GM12878 (cell line): ENCODE results near the gene FBXW12. TPM values are rescaled to one million over a fixed set of nuclear protein-coding genes. Genes with fewer than 3 reads are reported as not detected.

ENCODE experiments used
- ATAC-seq: fragments of 200-7000 bp; cut with Tn5 transposase; 3 replicates; pipeline ENCODE4 v1.9.1; 2020; ENCODE audit warnings: mild to moderate bottlenecking, moderate library complexity
- BruUV-seq: library from RNA; stranded (reverse); fragments of 400-500 nt; replicated peaks from 2 replicates; lab custom pipeline; 2021; lab: Mats Ljungman, UMichigan
- CTCF ChIA-PET: fragments of 300-600 bp; sonication (Branson Sonifier 250); formaldehyde crosslinking; extraction: SDS; loops from one replicate; lab custom pipeline; 2021; ENCODE audit warnings: inconsistent platforms; lab: Yijun Ruan, JAX
- POLR2A ChIA-PET: fragments of 350-600 bp; formaldehyde crosslinking; extraction: SDS; loops from one replicate; lab custom pipeline; 2021; ENCODE audit warnings: inconsistent platforms; lab: Charles Lee
- RAD21 ChIA-PET: fragments of 300-600 bp; sonication (Branson Sonifier 250); formaldehyde crosslinking; loops from one replicate; lab custom pipeline; 2023; ENCODE audit warnings: antibody characterized with exemption; ENCODE audit not compliant: unreplicated experiment; lab: Charles Lee
- SMC1A ChIA-PET: fragments of 300-600 bp; sonication (Branson Sonifier 250); formaldehyde crosslinking; loops from one replicate; lab custom pipeline; 2023; ENCODE audit not compliant: unreplicated experiment, uncharacterized antibody; lab: Charles Lee
- DNase-seq: peaks from one replicate; pipeline ENCODE4 v3.0.0-alpha.2; 2011; ENCODE audit warnings: low read depth, low spot score
- FAIRE-seq: peaks from 3 replicates; lab custom pipeline; 2011; peaks lifted over from hg19 to GRCh38; lab: Jason Lieb, UNC
- H2AFZ ChIP-seq: 2 replicates; pipeline ENCODE4 v1.6.0; 2011; ENCODE audit warnings: low read depth, low read length, control low read depth; ENCODE audit not compliant: control insufficient read depth
- H3K27ac ChIP-seq: 2 replicates; pipeline ENCODE4 v1.5.1; 2011; ENCODE audit warnings: control low read depth; ENCODE audit not compliant: control insufficient read depth, insufficient read depth
- H3K27me3 ChIP-seq, 2 experiments: replicated peaks in 1 of 2; 2 replicates each; pipeline versions ENCODE4 v1.6.0 to v1.6.1; 2011; ENCODE audit warnings: low read length in 1 of 2; ENCODE audit not compliant: control insufficient read depth in 2 of 2, insufficient read depth in 2 of 2
- H3K36me3 ChIP-seq, 2 experiments: 2 replicates each; pipeline ENCODE4 v1.5.1; 2011; ENCODE audit warnings: low read length in 1 of 2; ENCODE audit not compliant: control insufficient read depth in 2 of 2, insufficient read depth in 2 of 2
- H3K4me1 ChIP-seq: 2 replicates; pipeline ENCODE4 v1.6.1; 2011; ENCODE audit warnings: mild to moderate bottlenecking, low read length, moderate library complexity, mixed read lengths; ENCODE audit not compliant: control insufficient read depth, insufficient read depth
- H3K4me2 ChIP-seq: 2 replicates; pipeline ENCODE4 v1.6.0; 2011; ENCODE audit warnings: control low read depth; ENCODE audit not compliant: control insufficient read depth, insufficient read depth
- H3K4me3 ChIP-seq: fragments of 200-600 bp; sonication (generic); 2 replicates; pipeline ENCODE4 v1.5.1; 2016
- H3K79me2 ChIP-seq: 2 replicates; pipeline ENCODE4 v1.6.0; 2011; ENCODE audit warnings: low read length; ENCODE audit not compliant: control insufficient read depth, insufficient read depth
- H3K9ac ChIP-seq: 2 replicates; pipeline ENCODE4 v1.8.0; 2011; ENCODE audit warnings: low read length, control low read depth, mixed read lengths; ENCODE audit not compliant: control insufficient read depth, insufficient read depth
- H3K9me3 ChIP-seq: replicated peaks from 3 replicates; pipeline ENCODE4 v1.5.1; 2011; ENCODE audit warnings: mild to moderate bottlenecking, low read length; ENCODE audit not compliant: control insufficient read depth, insufficient read depth
- H4K20me1 ChIP-seq: 2 replicates; pipeline ENCODE4 v1.6.0; 2011; ENCODE audit not compliant: control insufficient read depth, insufficient read depth
- BCL11A ChIP-seq: IDR thresholded peaks from 2 replicates; pipeline ENCODE4 v1.6.1; 2011; ENCODE audit warnings: low read depth, low read length
- CBX3 ChIP-seq: fragments of 200-600 bp; sonication (generic); IDR thresholded peaks from 2 replicates; pipeline ENCODE4 v1.6.1; 2016; ENCODE audit warnings: low read depth, borderline replicate concordance
- FOXM1 ChIP-seq: IDR thresholded peaks from 2 replicates; pipeline ENCODE4 v1.6.1; 2012; ENCODE audit warnings: low read depth, mild to moderate bottlenecking, inconsistent platforms, low read length, moderate library complexity
- MEF2B ChIP-seq: fragments of 450-650 bp; IDR thresholded peaks from 2 replicates; pipeline ENCODE4 v1.6.1; 2018; ENCODE audit warnings: mild to moderate bottlenecking, moderate library complexity; ENCODE audit not compliant: partially characterized antibody, poor library complexity, severe bottlenecking
- NR2C2 ChIP-seq: IDR thresholded peaks from 2 replicates; pipeline ENCODE4 v1.6.1; 2011; ENCODE audit warnings: borderline replicate concordance, low read depth; ENCODE audit not compliant: control insufficient read depth, insufficient read length
- RB1 ChIP-seq: fragments of 450-650 bp; formaldehyde crosslinking; IDR thresholded peaks from 2 replicates; pipeline ENCODE4 v1.6.1; 2017; ENCODE audit warnings: mild to moderate bottlenecking, borderline replicate concordance
- SP1 ChIP-seq: IDR thresholded peaks from one replicate; pipeline ENCODE4 v1.6.1; 2011; ENCODE audit warnings: low read depth, low read length
- SRF ChIP-seq, 2 experiments: IDR thresholded peaks; 2 replicates each; pipeline ENCODE4 v1.6.1; 2011; ENCODE audit warnings: low read depth in 2 of 2, low read length in 2 of 2, mild to moderate bottlenecking in 1 of 2, moderate library complexity in 1 of 2
- ZNF622 ChIP-seq: fragments of 450-650 bp; IDR thresholded peaks from 2 replicates; pipeline ENCODE4 v1.6.1; 2017; ENCODE audit warnings: mild to moderate bottlenecking, inconsistent platforms
- WGBS: methylation state at CpG from one replicate; pipeline ENCODE4 v1.1.6; 2016; ENCODE audit warnings: low lambda C conversion rate; ENCODE audit not compliant: insufficient replicate concordance, insufficient coverage; ENCODE audit errors: missing lambda C conversion rate; 5-methylcytosine and 5-hydroxymethylcytosine counted together
- in situ Hi-C: fragments of 300-500 bp; cut with MboI; formaldehyde crosslinking; loops from 9 replicates; pipeline ENCODE4 v1.14.3; 2018; ENCODE audit warnings: mixed read lengths
- intact Hi-C: fragments of 100-400 bp; cut with micrococcal nuclease; formaldehyde crosslinking; loops from one replicate; pipeline ENCODE4 v1.14.2; 2022; ENCODE audit not compliant: unreplicated experiment
- polyA plus RNA-seq, 11 experiments: library from polyadenylated mRNA; depleted of rRNA in 4 of 11; unstranded in 6 of 11; stranded (reverse) in 5 of 11; fragments of >200 nt; fragmentation: Nextera tagmentation in 4 of 11; fragmentation: Illumina TruSeq in 1 of 11; extraction: Ambion mirVana in 4 of 11; extraction: Trizol in 1 of 11; gene quantifications; 1 replicate in 1 of 11; 2 replicates in 10 of 11; pipeline versions ENCODE4 v1.2.1 to v1.2.3, GENCODE V29; 2011 to 2016; ENCODE audit warnings: inconsistent platforms in 2 of 11, missing spikeins in 2 of 11, low read depth in 1 of 11
- total RNA-seq, 4 experiments: library from RNA; depleted of rRNA in 3 of 4; stranded (reverse); fragments of >200 nt in 3 of 4; fragmentation: Illumina TruSeq in 1 of 4; extraction: Trizol in 1 of 4; gene quantifications; 2 replicates each; pipeline versions ENCODE4 v1.2.1 to v1.2.3, GENCODE V29; 2013 to 2021
- TF ChIP-seq, protein P1 (sequence below): fragments of 450-650 bp; IDR thresholded peaks from 2 replicates; pipeline ENCODE4 v1.6.1; 2017; ENCODE audit warnings: antibody characterized with exemption, mild to moderate bottlenecking, moderate library complexity

The FBXW12 gene
- total and polyA plus RNA-seq, 10 of the 15 experiments (the other 5 are each of a cell fraction or from before 2014, with no cell fraction given) = 0.04 to 0.18 (median 0.12) TPM; not detected in 4

GRCh38 chr3:48418651-48419050, 46.6 kb downstream of the FBXW12 start:
- no peaks in the 10 kb centered on the region for H3K79me2 ChIP-seq
- H3K4me3 ChIP-seq = no peak overlapping the region
- no peaks in the 10 kb centered on the region for H3K36me3 ChIP-seq
- H3K9ac ChIP-seq = no peak overlapping the region
- POLR2A ChIA-PET = no interaction called here
- H3K4me1 ChIP-seq = no peaks in the 10 kb centered on the region
- H3K4me2 ChIP-seq = no peak overlapping the region
- RAD21 ChIA-PET = interaction anchor here (1.8 to 1.9 kb wide), 2 partner anchors 18 kb away, joined by 5 read pairs; no protein-coding TSS in a partner anchor
- CTCF ChIA-PET = interaction anchor here (0.7 to 22.0 kb wide), 3 partner anchors 18 to 130 kb away, joined by 3 to 757 read pairs (median 4); partner anchors contain the start of genes CCDC51 and TMA7
- BruUV-seq = no TSS peak
- in situ Hi-C loops = no loop called here
- no peak overlapping the region for H3K27ac ChIP-seq
- SMC1A ChIA-PET = interaction anchor here (2.6 kb wide), 1 partner anchor 17 kb away, joined by 8 read pairs; no protein-coding TSS in a partner anchor
- H2AFZ ChIP-seq = no peak overlapping the region
- no peaks in the 10 kb centered on the region for H3K27me3 ChIP-seq
- H3K9me3 ChIP-seq = no peaks in the 10 kb centered on the region
- 38% methylated on average over 9 of the region's 9 CpGs for WGBS
- FAIRE-seq (no peak), ATAC-seq (no peak)
- H4K20me1 ChIP-seq = no peaks in the 10 kb centered on the region
- TF ChIP-seq SRF (IDR thresholded peaks at IDR 0.05; ENCODE audit: low read depth in 2 of 2, low read length in 2 of 2) = no peak
- TF ChIP-seq, protein P1, sequence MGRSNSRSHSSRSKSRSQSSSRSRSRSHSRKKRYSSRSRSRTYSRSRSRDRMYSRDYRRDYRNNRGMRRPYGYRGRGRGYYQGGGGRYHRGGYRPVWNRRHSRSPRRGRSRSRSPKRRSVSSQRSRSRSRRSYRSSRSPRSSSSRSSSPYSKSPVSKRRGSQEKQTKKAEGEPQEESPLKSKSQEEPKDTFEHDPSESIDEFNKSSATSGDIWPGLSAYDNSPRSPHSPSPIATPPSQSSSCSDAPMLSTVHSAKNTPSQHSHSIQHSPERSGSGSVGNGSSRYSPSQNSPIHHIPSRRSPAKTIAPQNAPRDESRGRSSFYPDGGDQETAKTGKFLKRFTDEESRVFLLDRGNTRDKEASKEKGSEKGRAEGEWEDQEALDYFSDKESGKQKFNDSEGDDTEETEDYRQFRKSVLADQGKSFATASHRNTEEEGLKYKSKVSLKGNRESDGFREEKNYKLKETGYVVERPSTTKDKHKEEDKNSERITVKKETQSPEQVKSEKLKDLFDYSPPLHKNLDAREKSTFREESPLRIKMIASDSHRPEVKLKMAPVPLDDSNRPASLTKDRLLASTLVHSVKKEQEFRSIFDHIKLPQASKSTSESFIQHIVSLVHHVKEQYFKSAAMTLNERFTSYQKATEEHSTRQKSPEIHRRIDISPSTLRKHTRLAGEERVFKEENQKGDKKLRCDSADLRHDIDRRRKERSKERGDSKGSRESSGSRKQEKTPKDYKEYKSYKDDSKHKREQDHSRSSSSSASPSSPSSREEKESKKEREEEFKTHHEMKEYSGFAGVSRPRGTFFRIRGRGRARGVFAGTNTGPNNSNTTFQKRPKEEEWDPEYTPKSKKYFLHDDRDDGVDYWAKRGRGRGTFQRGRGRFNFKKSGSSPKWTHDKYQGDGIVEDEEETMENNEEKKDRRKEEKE = no peak
- TF ChIP-seq NR2C2 = no peak
- no peak for TF ChIP-seq SP1
- TF ChIP-seq CBX3 = no peak
- no peak for TF ChIP-seq BCL11A
- TF ChIP-seq FOXM1 = no peak
- no peak for TF ChIP-seq RB1
- TF ChIP-seq MEF2B = no peak
- no peak for TF ChIP-seq ZNF622
- TF ChIP-seq, all 136 proteins: peak for 0
- intact Hi-C loops = no loop called here
- no peak for DNase-seq
